Measurements from ENCODE around the gene PTGER4.

Gene PTGER4

DNA sequence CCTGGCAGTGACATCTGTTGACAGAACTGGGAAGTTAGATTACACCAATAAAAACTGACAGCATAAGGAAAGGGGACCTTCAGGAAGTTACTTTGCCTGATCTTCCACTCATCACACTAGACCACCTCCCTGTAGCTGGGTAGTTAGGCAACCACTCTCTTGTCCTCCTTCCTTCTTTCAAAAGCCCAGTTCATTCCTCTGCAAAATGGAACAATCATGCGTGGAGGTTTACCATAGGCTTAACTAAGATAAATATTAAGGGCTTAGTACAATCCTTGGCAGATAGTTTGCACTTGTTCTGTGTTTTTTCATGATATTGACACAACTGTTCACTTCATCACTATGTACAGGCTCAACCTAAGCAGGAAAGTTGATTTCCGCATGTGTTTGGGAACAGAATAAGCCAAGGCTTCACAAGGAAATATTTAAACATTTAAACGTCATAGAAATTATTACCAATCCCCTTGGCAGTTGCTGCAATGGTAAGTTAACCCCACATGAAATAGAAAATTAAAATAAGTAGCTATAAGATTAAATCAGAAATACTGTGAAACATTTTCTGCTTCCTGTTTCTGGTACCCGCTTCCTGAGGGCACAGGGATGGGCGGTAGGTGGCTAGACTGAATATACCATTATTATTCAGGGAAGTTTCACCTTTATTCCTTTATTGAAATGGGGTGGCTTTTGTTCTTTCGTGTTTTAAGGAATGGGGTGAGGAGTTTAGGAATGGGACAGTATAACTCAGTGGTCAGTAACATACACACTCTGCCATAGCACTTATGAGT, 9.9 kb upstream of the PTGER4 start:
- no peak for DNase-seq

DNA sequence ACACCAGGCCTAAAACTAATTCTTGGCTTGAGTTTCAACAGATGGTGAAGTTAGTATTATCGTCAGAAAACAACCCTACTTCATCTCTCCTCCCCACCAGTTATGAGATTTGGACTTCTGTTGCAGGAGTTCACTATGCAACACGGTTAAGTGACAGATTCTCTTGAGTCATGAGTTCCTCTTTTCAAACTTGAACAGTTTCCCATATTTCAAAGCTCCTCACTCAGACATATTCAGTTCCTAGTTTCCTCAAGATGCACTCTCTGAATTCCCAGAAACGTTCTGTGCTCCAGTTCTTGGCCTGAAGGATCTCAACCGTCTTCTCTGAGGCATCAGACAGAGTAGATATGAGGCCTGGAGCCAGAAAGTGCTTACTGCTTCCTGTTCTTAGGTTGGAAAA, 7.3 kb upstream of the PTGER4 start:
- DNase-seq: no peak

DNA sequence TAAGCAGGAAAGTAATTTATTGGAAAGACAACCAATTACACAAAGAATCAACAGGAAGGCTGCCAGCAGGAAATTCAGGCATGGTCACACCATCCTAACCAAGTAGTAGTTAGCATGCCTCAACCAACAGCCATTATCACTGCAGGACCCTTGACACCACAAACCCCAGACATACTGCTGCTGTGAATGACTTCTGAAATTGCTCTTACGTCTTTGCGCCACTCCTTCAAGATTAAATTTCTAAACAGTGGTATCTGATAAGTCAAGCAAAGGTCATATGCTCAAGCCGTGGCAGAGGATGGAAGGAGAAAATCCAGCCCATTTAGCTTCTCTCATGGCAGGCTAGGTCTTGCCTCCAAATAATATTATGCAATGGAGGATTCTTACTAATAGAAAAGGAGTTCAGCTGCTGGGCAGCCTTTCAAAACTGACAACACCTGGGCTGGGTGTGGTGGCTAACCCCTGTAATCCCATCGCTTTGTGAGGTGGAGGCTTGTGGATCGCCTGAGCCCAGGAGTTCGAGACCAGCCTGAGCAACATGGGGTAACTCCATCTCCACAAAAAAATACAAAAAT, 5.0 kb upstream of the PTGER4 start:
- DNase-seq: no peak

DNA sequence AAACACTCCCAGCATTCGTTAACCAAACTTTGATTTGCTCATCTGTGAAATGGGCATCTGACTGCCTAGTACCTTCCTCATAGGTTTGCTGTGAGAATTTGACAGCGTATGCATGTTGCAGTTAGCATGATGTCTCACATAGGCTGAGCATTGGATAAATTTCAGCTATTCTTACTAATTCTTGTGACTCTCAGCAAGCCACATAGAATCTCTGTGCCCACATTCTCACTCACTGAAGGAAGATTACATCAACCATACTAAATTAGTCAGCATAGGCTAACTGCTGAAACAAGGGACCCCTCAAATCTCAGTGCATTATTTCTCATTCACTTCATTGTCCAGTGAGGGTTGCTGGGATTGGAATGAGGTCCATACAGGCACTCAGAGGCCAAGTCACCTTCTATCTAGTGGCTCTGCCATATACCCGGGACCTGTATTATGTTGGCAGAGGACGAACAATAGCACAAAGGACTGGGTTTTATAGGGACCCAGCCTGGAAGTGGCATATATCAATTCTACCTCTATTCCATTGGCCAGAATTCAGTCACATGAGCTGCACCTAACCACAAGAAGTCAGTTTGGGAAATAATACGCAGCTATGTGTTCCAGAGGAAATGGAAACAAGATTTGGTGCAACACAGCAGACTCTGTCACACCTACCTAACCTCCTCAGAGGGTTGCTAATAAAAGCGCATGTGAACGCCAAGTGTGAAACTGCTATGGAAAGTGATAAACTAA, 4.2 kb upstream of the PTGER4 start:
- no peak for DNase-seq

DNA sequence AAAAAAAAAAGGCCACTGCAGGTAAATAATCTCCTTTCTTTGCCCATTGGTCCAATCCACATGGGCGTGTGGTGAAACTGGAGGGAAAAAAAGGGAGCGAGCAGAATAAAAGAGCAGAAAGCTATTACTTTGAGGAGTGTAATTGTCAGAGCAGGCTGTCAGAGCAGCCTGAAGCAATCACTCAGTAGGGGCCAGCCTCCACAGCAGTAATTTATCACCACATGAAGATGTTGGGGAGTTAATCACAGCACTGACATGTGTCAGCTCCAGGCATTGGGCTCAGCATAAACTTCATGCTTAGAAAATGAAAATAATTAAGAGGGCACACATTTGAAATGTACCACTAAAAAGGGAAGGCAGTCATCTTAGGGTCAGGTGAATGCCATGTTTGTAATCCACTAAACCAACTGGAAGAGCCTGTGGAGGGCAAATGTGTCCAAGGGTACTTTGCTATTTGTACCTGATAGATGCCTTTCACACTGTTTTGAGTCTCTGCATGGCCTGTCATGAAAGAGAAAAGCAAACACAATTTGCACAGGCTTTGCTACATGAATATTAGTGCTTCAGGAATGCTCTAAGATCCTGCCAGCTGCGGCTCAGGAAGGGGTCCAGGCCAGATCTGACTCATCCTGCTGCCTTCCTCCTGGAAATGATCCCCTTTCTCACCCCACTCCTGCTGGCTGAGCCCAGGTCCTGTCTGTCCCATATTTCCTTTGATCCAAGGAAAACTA, 2.9 kb upstream of the PTGER4 start:
- DNase-seq: peak; percentile 86

DNA sequence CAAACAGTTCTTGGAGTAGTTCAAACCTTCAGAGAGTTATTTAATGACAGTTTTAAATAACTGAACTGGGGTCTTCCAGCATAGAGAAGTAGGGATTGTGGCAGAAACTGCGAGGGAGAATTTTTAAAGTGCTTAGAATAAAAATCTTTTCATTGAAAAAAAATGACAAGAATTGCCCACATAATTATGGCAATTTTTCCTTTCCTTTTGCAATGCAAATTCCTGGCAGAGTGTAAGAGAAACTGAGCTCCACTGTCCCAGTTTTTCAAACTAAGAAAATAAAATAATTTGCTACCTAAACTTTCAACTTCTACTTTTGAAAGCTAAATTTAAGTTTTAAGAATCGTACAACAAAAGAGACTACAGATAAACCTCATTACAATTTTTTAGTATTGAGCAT, 2.3 kb upstream of the PTGER4 start:
- DNase-seq: peak; percentile 40

DNA sequence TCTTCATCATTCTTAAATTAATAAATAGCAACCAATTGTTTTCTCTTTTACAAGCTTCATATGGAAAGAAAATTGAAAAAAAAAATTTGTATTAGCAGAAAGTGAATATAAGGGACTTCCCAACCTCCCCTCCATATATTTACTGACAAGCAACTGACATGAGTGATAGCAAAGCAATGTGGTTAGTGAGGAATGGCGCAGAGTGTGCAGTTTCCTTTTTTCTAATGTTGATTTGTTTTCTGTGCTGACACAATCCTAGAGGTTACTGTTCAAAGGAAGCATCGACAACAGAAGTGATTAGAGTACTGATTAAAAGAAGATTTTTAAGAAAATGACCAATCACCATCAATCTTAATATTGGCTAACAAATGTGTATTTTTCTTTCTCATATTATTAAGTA, 1.7 kb upstream of the PTGER4 start:
- DNase-seq: peak; percentile 11

DNA sequence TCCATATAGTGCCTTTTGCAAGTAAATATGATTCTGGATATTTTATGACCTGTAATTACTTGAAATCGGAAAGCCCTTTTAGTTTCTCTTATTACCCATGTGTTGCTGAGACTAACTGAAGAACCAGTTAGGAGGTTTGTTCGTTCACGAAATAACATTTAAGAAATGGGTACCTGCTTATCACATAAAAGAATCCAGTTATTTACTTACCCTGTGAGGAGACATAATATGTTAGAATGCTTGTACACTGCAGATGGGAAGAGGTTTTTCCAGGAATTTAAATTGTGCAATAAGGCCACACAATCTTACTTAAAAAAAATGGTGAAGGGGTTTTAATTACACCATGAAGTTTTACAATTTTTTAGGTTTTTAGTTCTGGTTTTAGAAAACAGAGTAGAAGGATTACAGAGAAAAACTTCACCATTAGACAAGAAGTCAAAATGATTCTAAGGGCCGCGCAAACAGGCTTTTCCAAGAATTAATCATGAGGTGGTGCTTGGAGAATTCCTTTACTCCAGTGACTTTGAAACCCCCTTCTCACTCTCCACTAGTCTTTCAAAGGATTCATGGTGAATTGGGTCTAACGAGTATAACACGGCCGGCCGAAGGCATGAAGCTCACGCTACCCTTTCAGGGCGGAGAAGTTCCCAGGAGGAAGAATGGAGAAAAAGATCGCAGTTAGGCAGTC, 1.1 kb upstream of the PTGER4 start:
- no peak for DNase-seq

DNA sequence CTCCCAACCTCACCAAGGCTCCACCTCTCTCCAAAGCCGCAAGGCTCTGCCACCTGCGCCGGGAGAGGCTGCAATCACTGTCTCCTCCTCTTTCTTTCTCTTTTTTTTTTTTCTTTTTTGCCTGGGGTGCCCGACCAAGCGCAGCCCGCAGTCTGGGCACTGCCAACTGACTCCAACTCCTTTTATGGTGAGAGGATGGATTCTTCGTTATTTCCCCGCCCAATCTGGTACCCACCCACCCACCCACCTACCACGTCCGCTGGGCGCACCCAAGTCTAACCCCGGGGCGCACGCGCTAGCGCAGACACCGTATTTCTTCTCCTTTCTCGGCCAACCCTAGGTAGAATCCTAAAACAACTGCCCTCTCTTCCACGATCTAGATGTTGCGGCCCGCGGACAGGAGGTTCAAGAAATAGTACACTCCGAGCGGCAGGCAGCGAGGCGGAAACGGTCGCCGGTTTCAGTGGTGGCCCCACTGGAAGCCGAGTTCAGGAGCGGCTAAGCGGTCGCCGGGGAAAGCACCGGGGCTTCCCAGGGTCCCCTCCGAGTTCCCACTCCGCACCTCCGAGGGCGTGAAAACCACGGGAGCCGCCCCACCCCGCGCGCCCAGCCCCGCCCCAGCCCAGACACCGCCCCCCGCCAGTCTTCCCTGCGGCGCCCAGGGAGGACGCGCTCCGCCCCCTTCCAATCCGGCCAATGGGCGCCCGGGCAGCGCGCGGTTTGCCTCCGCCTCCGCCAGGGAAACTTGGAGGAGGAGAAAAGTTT, 385 bp upstream of the PTGER4 start:
- peak; percentile 94 for DNase-seq

DNA sequence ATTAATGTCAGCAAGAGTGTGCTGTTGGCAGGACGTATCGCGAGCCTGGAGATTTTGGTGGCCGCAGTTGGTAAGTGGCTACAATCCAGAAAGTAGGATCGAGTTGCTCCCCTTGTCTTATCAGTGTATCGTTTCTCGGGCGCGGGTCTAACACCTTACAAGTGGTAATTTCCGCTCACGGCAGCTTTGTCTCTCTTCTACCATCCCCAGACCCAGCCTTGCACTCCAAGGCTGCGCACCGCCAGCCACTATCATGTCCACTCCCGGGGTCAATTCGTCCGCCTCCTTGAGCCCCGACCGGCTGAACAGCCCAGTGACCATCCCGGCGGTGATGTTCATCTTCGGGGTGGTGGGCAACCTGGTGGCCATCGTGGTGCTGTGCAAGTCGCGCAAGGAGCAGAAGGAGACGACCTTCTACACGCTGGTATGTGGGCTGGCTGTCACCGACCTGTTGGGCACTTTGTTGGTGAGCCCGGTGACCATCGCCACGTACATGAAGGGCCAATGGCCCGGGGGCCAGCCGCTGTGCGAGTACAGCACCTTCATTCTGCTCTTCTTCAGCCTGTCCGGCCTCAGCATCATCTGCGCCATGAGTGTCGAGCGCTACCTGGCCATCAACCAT, 1.1 kb downstream of the PTGER4 start:
- DNase-seq: peak; percentile 44

DNA sequence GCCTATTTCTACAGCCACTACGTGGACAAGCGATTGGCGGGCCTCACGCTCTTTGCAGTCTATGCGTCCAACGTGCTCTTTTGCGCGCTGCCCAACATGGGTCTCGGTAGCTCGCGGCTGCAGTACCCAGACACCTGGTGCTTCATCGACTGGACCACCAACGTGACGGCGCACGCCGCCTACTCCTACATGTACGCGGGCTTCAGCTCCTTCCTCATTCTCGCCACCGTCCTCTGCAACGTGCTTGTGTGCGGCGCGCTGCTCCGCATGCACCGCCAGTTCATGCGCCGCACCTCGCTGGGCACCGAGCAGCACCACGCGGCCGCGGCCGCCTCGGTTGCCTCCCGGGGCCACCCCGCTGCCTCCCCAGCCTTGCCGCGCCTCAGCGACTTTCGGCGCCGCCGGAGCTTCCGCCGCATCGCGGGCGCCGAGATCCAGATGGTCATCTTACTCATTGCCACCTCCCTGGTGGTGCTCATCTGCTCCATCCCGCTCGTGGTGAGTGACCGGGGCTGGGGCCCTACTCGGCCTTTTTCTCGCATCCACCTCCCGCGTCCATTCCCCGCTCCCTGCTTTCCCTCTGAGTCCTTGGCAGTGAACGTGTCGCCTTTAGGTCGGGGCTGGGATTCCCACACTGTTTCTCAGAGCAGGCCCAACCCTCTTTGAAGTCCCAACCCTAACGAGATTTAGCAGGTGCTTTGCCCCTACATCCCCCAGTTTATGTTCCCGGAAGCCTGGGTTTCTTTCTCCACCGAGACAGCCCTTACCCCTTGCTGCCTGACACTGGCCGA, 1.8 kb downstream of the PTGER4 start:
- DNase-seq: peak; percentile 36

DNA sequence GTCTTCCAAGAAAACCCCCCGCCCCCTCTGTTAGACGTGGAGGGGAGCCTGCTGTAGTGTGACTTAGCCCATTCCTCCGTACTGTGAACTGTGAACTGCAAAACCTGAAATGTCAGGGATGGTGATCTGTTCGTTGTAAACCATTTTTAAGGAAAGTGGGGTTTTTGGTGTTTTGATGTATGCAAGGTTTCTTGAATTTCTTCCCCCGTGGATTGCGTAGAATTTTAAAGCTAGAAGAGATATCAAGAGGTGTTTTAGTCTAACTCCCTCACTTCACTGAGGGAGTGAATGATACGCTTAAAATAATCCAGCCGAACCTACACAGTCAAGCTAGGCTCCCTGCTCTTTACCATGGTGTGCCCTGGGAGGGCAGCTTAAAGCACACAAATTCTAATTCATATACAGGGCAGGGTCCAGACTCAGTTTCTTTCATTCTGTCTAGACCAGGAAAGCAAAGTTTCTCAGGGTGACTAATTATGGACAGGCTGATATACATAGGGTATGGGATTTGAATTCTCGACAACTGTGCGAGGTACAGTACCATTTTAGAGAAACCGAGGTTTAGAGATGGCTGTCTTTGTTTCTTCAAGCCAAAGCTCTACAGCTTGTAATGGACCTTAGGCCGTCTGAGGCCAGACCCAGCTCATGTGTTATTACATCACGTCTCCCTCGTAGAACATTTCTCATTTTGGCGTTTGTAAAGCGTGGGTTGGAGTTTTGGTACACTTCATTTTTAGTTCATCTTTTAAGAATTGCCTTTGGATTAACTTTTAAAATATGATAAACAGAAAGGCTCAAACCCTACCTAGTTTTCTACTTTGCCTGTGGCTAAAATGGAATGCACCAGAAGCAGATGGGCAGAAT, 2.7 kb downstream of the PTGER4 start:
- DNase-seq: no peak

DNA sequence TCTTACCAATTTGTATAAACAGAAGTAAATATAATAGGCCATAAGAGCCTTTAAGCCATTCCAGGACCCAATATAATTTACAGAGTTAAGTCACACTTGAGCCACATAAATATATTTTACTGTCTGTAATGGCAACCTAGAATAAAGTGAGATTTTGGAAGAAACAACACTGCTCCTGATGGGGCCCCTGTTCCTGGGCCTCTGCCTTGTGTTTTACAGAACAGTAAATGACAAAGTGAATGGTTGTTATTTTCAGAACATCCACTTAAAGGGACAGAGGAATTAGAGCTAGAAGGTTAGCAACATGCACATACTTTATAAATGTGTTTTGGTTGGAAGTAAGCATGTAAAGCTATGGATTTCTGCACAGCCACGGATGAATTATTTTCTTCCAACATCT, 3.6 kb downstream of the PTGER4 start:
- DNase-seq: no peak

DNA sequence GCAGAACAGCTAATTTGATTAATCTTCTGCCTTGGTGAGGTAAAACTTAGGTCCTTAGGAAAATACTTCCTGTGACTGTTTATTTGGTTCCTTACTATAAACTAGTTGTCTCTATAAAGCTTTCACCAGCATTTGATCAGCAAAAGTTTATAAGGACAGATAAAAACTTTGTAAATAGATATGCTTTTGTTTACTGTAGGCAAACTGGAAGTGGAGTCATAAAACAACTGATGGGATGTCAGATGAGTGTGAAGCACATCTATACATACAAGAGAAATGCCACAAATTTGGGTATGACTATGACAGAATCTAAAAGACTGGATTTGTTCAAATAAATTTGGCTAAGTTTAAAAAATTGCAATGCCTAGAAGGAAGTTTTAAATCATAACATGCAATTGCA, 5.5 kb downstream of the PTGER4 start:
- no peak for DNase-seq

DNA sequence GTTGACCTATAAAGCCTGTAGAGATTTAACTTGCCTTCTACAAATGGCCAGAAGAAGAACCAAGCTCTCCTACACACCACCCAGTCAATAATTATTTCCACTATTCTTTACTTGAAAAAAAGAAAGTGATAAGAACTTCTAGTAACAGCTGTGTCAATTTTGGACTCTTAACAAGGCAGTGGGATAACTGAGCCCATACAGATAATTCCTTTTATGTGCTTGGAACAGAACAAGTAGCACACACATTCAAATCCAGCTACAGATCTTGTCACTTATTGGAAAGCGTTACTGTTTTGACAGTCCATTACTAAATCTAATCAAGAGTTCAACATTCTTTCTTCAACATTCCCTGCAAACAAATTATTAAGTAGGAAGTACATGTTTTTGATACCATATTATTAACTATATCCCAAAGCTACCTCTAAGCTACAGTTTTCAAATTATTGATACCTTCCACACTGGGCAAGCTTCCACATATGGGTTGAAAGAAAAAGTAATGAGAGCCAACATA, 6.3 kb downstream of the PTGER4 start:
- DNase-seq: no peak

DNA sequence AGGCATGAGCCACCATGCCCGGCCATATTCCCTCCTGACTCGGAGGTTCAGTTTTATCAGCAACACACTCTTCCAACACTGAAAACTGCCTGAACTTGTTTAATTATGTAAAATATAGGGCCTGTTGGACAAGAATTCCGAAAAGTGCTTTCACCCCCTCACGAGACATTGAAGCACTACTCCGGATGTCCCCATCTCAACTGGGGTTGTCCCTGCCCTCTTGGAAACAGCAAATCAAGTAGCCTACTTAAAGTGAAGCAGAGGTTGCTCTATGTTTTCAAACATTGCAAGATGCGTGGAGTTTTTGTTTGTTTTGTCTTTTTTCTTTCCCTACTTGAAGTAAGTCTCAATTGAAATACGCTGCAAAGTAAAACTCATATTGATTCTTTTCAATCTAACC, 7.6 kb downstream of the PTGER4 start:
- no peak for DNase-seq

DNA sequence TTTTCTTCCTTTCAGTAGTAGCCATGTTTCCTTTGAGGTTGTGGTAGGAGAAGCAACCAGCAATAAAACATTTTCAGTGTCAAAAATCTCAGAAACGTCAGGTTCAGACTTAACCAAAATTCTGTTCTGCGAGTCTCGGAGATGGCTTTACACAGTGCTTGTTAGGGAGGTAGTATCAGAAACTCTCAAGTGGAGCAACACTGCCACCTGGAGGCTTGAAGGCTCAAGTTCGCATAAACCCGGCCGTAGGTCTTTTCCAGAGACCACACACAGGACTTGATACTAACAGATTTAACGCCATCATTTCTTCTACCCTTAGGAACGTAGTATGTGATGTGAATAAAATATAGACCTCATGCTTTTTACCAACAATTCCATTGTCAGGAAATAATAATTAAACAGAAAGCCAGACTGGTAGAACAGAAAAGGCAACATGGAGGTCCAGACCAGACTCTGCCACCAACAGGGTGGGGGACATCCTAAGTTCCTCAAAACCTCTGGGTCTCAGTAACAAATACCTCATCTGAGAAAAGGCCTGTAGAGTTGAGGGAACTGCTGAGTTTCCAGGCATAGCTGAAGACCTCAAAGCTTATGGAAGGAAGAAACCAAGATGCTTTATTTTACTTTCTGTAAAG, 8.5 kb downstream of the PTGER4 start:
- DNase-seq: peak; percentile 79

DNA sequence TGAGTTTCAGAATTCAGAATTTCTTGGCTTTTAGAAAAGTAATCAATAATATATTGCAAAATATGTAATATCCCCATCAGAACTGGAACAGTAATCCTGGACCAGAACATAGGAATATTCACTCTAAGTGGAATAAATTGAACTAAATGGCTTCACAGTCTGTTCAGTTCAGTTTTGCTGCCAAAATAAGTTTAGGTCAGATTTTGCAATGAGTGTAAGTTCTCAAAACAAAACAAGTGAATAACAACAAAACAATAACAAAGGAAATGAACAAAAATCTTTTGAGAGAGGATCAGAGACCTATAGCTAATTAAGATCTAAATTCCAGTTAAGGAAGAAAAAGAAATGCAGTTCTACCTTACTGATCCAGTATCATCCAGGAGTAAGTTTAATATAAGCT, 9.3 kb downstream of the PTGER4 start:
- DNase-seq: no peak

DNA sequence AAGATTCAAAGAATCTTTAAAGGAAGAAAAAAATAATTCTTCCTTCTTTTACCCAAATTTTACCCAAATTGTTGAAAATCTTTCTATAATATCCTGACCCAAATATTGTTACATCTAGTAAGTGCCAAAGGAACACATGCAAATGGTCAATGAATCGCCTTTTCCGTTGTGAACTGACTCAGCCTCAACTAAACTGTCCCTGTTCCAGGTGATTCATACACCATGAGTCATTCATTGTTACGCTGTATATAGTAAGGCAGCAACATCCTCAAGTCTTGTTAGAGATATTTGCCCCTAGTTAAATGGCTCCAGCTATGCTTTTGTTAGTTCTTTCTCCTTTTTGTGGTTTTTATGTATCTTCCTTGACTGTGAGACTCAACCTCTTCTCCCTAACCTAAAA, 9.7 kb downstream of the PTGER4 start:
- peak; percentile 95 for DNase-seq

Data from fibroblast of skin of back (primary cell).